Panc1 (cell line): ENCODE measurements around the gene ALKBH3. TPM values are rescaled to one million over a fixed set of nuclear protein-coding genes. Genes with fewer than 3 reads are reported as not detected.
A peak's percentile ranks its signal among the peaks of the same experiment; 100 is the strongest.

Source experiments
- ATAC-seq: fragments of 200-7000 bp; cut with Tn5 transposase; 2 replicates; pipeline ENCODE4 v1.9.1; 2020; ENCODE audit warnings: mild to moderate bottlenecking, moderate library complexity
- BruUV-seq: library from RNA; stranded (reverse); fragments of 400-500 nt; replicated peaks from 2 replicates; lab custom pipeline; 2021; lab: Mats Ljungman, UMichigan
- CTCF ChIA-PET: fragments of 300-600 bp; sonication (Branson Sonifier 250); formaldehyde crosslinking; loops from one replicate; lab custom pipeline; 2022; ENCODE audit warnings: antibody characterized with exemption; lab: Charles Lee
- POLR2A ChIA-PET: fragments of 300-600 bp; sonication (Branson Sonifier 250); formaldehyde crosslinking; loops from one replicate; lab custom pipeline; 2022; ENCODE audit warnings: antibody characterized with exemption; lab: Charles Lee
- DNase-seq: peaks from one replicate; pipeline ENCODE4 v3.0.0-alpha.2; 2010; ENCODE audit warnings: low read depth, low spot score
- H3K27ac ChIP-seq: 2 replicates; pipeline ENCODE4 v1.5.1; 2011; ENCODE audit warnings: mild to moderate bottlenecking, low read length, inconsistent platforms
- H3K27me3 ChIP-seq: fragments of 200-500 bp; sonication (Bioruptor generic); 2 replicates; pipeline ENCODE4 v1.6.0; 2014; ENCODE audit warnings: low read length, inconsistent platforms; ENCODE audit not compliant: control insufficient read depth, insufficient read depth
- H3K36me3 ChIP-seq: fragments of 200-500 bp; sonication (Bioruptor generic); 2 replicates; pipeline ENCODE4 v1.5.1; 2014; ENCODE audit warnings: inconsistent platforms, mild to moderate bottlenecking, low read length, moderate library complexity; ENCODE audit not compliant: control insufficient read depth, insufficient read depth
- H3K4me1 ChIP-seq: 2 replicates; pipeline ENCODE4 v1.5.1; 2011; ENCODE audit warnings: inconsistent platforms, mild to moderate bottlenecking, low read length, moderate library complexity; ENCODE audit not compliant: control insufficient read depth, insufficient read depth
- H3K4me3 ChIP-seq, 2 experiments: 2 replicates each; pipeline ENCODE4 v1.5.1; 2011 to 2012; ENCODE audit warnings: low read depth in 2 of 2, low read length in 2 of 2, mild to moderate bottlenecking in 2 of 2, inconsistent platforms in 1 of 2, moderate library complexity in 1 of 2
- H3K9me3 ChIP-seq: fragments of 200-500 bp; sonication (Bioruptor generic); 2 replicates; pipeline ENCODE4 v1.5.1; 2014; ENCODE audit warnings: low read depth, mild to moderate bottlenecking, inconsistent platforms, low read length, moderate library complexity; ENCODE audit not compliant: control insufficient read depth, insufficient read depth
- POLR2AphosphoS5 ChIP-seq: IDR thresholded peaks from 2 replicates; pipeline ENCODE4 v1.6.1; 2012; ENCODE audit warnings: mild to moderate bottlenecking, low read depth, low read length, moderate library complexity
- SIN3A ChIP-seq: IDR thresholded peaks from 2 replicates; pipeline ENCODE4 v1.6.1; 2012; ENCODE audit warnings: low read depth, mild to moderate bottlenecking, low read length, moderate library complexity, borderline replicate concordance; ENCODE audit not compliant: insufficient read depth
- TCF7L2 ChIP-seq: IDR thresholded peaks from 2 replicates; pipeline ENCODE4 v1.6.1; 2011; ENCODE audit warnings: mild to moderate bottlenecking, low read depth, low read length, inconsistent platforms
- in situ Hi-C: cut with HindIII; loops from 2 replicates; pipeline ENCODE4 v1.10.0; 2016; ENCODE audit warnings: low sequenced_read_pairs, low pct_unique_long_range_greater_than_20kb
- intact Hi-C: fragments of 100-400 bp; cut with micrococcal nuclease; formaldehyde crosslinking; loops from one replicate; pipeline ENCODE4 v1.10.0; 2022; ENCODE audit not compliant: unreplicated experiment
- total RNA-seq: library from RNA; stranded (reverse); gene quantifications from one replicate; pipeline ENCODE4 v1.2.1, GENCODE V29; 2021; ENCODE audit not compliant: unreplicated experiment
- TF ChIP-seq, protein P1 (sequence below): fragments of 450-650 bp; IDR thresholded peaks from 2 replicates; pipeline ENCODE4 v1.5.1; 2017; ENCODE audit warnings: mild to moderate bottlenecking
- TF ChIP-seq, protein P2 (sequence below), 2 experiments: IDR thresholded peaks; 2 replicates each; pipeline ENCODE4 v1.6.1; 2011 to 2012; ENCODE audit warnings: low read depth in 2 of 2, control low read depth in 1 of 2, low read length in 1 of 2, mild to moderate bottlenecking in 1 of 2, moderate library complexity in 1 of 2; ENCODE audit not compliant: insufficient read depth in 1 of 2

Gene ALKBH3
- total RNA-seq, 1 experiment from 2014 or later = 34.4 TPM

DNA sequence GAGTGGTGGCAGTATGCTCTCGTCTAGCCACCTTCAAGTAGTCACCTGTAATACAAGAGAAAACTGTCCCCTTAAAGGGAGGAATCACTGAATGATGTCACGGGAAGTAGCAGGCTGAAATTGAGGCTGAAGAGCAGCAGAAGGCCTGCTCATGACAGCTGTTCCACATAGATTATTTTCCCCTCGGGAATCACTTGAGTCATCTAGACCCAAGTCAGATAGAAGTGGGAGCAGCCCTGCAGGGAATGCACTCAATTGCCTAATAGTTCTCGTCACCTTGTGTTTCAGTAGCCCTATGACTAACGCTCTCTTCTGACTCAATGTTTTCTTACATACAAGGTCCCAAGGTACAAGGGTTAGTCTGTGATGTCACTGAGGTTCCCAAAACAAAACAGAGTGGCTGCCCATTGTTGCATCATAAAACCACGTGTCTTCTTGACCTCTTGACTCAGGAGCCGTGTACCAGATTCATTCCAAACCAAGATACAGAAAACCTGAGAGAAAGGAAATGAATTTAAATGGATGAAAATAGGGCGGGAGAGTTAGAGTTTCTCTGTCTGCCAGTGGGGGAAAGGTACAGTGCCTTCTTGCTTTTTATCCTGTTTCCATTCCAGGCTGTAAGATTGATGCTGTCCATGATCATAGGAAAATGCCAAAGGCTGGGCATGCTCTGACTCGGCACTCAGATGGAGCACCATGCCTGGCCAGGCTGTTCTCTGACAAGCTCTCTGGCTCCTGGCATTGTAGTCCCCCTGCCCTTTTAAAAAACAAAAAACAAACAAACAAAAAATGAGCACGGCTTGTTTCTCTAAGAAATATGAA lies 40.2 kb downstream of the ALKBH3 start:
- Histone ChIP-seq H3K4me3 (no peak overlapping the region), H3K27ac (no peak overlapping the region), H3K4me1 (no peaks in the 10 kb centered on the region; the same call in 1 of the 2 replicates), H3K36me3 (peaks cover 3% of the 10 kb centered on the region; the same call in 1 of the 2 replicates), H3K9me3 (no peaks in the 10 kb centered on the region), H3K27me3 (no peaks in the 10 kb centered on the region)
- ATAC-seq (peak; percentile 82), DNase-seq (peak; percentile 97)
- TF ChIP-seq POLR2AphosphoS5 = no peak
- TF ChIP-seq TCF7L2 = no peak
- TF ChIP-seq SIN3A = no peak
- TF ChIP-seq, protein P1, sequence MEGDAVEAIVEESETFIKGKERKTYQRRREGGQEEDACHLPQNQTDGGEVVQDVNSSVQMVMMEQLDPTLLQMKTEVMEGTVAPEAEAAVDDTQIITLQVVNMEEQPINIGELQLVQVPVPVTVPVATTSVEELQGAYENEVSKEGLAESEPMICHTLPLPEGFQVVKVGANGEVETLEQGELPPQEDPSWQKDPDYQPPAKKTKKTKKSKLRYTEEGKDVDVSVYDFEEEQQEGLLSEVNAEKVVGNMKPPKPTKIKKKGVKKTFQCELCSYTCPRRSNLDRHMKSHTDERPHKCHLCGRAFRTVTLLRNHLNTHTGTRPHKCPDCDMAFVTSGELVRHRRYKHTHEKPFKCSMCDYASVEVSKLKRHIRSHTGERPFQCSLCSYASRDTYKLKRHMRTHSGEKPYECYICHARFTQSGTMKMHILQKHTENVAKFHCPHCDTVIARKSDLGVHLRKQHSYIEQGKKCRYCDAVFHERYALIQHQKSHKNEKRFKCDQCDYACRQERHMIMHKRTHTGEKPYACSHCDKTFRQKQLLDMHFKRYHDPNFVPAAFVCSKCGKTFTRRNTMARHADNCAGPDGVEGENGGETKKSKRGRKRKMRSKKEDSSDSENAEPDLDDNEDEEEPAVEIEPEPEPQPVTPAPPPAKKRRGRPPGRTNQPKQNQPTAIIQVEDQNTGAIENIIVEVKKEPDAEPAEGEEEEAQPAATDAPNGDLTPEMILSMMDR = no peak
- TF ChIP-seq, protein P2, sequence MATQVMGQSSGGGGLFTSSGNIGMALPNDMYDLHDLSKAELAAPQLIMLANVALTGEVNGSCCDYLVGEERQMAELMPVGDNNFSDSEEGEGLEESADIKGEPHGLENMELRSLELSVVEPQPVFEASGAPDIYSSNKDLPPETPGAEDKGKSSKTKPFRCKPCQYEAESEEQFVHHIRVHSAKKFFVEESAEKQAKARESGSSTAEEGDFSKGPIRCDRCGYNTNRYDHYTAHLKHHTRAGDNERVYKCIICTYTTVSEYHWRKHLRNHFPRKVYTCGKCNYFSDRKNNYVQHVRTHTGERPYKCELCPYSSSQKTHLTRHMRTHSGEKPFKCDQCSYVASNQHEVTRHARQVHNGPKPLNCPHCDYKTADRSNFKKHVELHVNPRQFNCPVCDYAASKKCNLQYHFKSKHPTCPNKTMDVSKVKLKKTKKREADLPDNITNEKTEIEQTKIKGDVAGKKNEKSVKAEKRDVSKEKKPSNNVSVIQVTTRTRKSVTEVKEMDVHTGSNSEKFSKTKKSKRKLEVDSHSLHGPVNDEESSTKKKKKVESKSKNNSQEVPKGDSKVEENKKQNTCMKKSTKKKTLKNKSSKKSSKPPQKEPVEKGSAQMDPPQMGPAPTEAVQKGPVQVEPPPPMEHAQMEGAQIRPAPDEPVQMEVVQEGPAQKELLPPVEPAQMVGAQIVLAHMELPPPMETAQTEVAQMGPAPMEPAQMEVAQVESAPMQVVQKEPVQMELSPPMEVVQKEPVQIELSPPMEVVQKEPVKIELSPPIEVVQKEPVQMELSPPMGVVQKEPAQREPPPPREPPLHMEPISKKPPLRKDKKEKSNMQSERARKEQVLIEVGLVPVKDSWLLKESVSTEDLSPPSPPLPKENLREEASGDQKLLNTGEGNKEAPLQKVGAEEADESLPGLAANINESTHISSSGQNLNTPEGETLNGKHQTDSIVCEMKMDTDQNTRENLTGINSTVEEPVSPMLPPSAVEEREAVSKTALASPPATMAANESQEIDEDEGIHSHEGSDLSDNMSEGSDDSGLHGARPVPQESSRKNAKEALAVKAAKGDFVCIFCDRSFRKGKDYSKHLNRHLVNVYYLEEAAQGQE (IDR thresholded peaks at IDR 0.05; ENCODE audit: insufficient read depth in 1 of 2, low read depth in 2 of 2, low read length in 1 of 2) = no peak
- in situ Hi-C loops = no loop called here
- BruUV-seq = no TSS peak
- POLR2A ChIA-PET = no interaction called here
- intact Hi-C loops = no loop called here
- CTCF ChIA-PET = no interaction called here

DNA sequence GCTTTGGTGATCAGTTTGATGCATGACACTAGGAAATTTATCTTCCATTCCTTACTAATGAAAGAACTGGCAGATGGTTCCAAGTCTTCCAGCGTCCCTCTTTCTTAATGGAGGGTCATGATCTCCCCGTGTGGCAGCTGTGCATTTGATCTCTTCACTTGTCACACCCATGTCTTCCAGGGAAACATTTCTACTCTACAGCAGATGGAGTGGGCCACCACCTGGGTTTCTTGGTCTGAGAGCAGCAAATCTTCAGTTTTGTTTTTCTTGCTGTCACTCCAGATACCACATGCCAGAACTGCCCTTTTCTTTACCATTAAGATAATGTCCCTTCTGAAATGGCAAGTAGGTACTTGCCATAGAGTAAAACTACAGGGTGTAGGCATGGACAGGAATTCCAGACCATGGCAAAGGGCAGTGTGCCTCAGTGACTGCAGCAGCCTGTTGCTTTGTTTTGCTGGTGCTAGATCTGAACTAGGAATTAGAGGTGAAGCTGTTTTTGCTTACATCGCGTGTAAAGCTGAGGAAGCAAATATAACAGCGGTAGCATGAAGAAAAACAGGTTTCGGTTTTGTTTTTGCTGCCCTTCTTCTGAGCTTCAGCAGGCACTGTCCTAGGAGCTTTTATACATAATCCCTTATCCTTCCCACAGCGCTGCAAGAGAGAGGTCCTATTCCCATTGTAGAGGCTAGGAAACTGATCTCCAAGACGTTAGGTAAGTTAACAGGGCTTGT lies 41.1 kb downstream of the ALKBH3 start:
- TF ChIP-seq, protein P2 (IDR thresholded peaks at IDR 0.05; ENCODE audit: insufficient read depth in 1 of 2, low read depth in 2 of 2, low read length in 1 of 2) = no peak
- TF ChIP-seq TCF7L2 = no peak
- no peak for TF ChIP-seq POLR2AphosphoS5
- TF ChIP-seq, protein P1 = no peak
- TF ChIP-seq SIN3A = no peak
- H3K9me3 ChIP-seq = no peaks in the 10 kb centered on the region
- H3K4me3 ChIP-seq = no peak overlapping the region
- DNase-seq = no peak
- ATAC-seq = no peak
- H3K27me3 ChIP-seq = no peaks in the 10 kb centered on the region
- ChIA-PET CTCF (no interaction called here), POLR2A (interaction anchor here (0.6 kb wide), 1 partner anchor 7 kb away, joined by 4 read pairs; no protein-coding TSS in a partner anchor)
- peaks cover 3% of the 10 kb centered on the region; the same call in 1 of the 2 replicates for H3K36me3 ChIP-seq
- intact Hi-C loops = no loop called here
- no peak overlapping the region for H3K27ac ChIP-seq
- BruUV-seq = no TSS peak
- no peaks in the 10 kb centered on the region; the same call in 1 of the 2 replicates for H3K4me1 ChIP-seq
- in situ Hi-C loops = no loop called here
